Stimulated activated CD4-positive, alpha-beta T cell treated with anti-CD3 and anti-CD28 coated beads, Interleukin-12 subunit alpha, Interleukin-12 subunit beta, amount 100 ng/mL, for 24 hours (primary cell): ENCODE measurements around the gene NTSR1.

Source experiments
- DNase-seq, 2 experiments: peaks; one replicate each; pipeline ENCODE4 v3.0.0-alpha.2; 2020; ENCODE audit warnings: low read depth in 2 of 2

NTSR1 gene

GRCh38 chr20:62787321-62787720 lies 78.7 kb downstream of the NTSR1 start:
- DNase-seq, result no peak

GRCh38 chr20:62787866-62788265 lies 79.2 kb downstream of the NTSR1 start:
- no peak for DNase-seq

DNA sequence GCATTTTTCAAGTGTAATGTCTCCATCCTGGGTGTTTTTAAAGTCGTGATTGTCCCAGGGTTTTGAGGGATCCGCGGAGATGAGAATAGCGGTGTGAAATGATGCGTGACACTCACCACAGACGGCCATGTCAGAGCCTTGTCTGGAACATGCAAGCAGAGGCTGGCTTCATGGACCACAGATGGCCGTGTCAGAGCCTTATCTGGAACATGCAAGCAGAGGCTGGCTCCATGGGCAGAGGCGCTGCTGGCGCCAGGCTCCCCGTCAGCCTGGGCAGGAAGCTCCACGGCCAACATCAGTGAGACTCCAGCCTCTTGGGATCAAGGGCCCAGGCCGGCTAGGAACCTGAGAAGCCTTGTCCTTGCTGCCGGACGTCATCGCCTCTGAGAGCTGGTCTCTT lies 80.0 kb downstream of the NTSR1 start:
- DNase-seq, result no peak

DNA sequence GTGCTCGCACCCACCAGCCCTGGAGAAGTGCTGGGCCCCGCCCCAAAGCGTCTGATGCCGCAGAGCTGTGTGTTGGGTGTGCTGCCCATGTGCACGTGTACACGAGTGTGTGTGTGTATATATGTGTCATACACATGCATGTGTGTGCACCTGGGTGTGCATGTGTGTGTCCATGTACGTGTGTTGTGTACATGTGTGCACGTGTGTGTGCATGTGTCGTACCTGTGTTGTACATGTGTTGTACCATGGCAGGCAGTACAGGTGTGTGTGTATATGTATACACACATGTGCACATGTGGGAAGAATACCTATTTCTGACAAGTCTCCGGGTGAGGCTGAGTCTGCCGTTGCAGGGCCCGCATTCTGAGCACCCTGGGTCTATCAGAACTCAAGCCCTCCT lies 81.4 kb downstream of the NTSR1 start:
- no peak for DNase-seq

GRCh38 chr20:62791301-62792181 lies 82.9 kb downstream of the NTSR1 start:
- DNase-seq, result peak; percentile 54 to 71

- DNase-seq, result no peak
Measured at GRCh38 chr20:62792182-62792939, 83.7 kb downstream of the NTSR1 start.

- DNase-seq, result no peak
Measured at GRCh38 chr20:62792940-62793756, 84.5 kb downstream of the NTSR1 start.

DNA sequence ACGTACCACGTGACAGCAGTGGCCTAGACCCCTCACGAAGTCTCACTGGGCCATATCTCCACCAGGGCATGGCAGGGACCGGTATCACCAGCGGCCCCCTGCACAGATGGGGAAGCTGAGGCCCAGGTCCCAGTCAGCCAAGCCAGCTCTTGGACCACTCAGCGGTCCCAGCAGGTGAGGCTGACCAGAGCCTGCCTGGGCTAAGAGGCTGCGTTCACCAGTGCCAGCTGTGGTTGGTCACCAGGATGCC lies 85.0 kb downstream of the NTSR1 start:
- DNase-seq, result no peak

- peak; percentile 81 to 92 for DNase-seq
Measured at GRCh38 chr20:62794007-62794724, 85.5 kb downstream of the NTSR1 start.

GRCh38 chr20:62795023-62795761 lies 86.6 kb downstream of the NTSR1 start:
- DNase-seq, result peak; percentile 50 to 60

GRCh38 chr20:62796699-62797491 lies 88.3 kb downstream of the NTSR1 start:
- no peak for DNase-seq

- no peak for DNase-seq
Measured at GRCh38 chr20:62797671-62798532, 89.3 kb downstream of the NTSR1 start.

GRCh38 chr20:62799036-62799435 lies 90.4 kb downstream of the NTSR1 start:
- DNase-seq, result no peak

- no peak for DNase-seq
Measured at GRCh38 chr20:62799459-62799858, 90.8 kb downstream of the NTSR1 start.

DNA sequence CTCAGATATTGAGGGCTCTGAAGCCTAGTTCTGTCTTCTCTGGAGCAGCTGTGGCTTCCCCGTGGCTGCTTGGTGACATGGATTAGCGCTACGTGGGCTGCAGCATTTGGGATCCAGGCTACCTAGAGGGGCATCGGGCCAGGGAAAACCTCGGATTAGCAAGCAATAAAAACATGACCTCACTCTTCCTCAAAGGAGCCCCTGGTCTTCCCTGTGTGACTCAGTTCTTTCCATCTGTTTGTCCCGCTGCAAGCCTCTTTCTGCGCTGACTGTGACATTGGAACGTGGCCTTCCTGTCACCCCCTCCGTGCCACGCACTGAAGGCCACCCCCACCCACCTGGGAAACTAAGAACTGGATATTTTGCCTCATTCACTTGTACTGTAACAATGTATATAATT lies 91.2 kb downstream of the NTSR1 start:
- no peak for DNase-seq

DNA sequence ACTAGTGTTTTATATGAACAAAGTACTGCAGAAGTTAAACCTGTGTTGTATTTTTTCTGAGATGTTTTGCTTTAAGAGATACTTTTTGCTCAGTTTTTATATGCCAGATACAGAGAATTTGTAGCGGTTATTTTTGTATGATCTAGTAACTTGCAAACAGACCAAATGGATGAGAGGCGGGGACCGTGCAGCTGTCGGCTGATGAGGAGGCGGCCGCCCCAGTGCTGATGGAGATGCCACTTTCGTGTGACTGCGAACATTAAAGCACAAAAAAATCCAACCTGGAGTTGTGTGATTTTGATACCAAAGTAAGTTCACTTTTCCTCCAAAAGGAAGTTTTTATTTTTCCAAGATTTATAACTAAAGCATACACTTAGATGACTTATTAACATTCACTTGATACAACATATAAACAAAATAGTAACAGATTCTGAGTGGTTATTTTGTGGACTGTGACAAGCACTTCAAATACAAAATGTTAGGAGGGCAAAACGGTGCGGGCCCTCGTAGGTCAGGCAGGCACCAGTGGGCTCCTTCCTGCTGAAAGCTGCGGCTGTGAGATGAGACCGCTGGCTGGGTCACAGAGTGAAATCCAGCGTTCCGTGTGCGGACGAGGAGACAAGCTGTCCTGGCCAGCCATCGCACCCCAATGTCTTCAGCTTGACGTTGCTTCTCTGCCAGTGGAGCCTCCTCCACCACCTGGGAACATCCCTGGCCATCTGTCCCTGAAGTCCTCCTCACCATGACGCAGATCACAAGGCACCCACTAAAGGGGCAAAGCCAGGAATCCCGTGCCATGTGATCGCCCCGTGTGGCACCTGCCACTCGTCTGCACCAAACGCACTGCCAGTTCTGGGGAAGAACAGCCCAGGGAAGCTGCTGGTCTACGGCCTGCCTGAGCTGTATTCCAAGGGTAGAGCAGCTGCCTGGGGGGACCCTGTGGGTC lies 92.0 kb downstream of the NTSR1 start:
- no peak for DNase-seq

DNA sequence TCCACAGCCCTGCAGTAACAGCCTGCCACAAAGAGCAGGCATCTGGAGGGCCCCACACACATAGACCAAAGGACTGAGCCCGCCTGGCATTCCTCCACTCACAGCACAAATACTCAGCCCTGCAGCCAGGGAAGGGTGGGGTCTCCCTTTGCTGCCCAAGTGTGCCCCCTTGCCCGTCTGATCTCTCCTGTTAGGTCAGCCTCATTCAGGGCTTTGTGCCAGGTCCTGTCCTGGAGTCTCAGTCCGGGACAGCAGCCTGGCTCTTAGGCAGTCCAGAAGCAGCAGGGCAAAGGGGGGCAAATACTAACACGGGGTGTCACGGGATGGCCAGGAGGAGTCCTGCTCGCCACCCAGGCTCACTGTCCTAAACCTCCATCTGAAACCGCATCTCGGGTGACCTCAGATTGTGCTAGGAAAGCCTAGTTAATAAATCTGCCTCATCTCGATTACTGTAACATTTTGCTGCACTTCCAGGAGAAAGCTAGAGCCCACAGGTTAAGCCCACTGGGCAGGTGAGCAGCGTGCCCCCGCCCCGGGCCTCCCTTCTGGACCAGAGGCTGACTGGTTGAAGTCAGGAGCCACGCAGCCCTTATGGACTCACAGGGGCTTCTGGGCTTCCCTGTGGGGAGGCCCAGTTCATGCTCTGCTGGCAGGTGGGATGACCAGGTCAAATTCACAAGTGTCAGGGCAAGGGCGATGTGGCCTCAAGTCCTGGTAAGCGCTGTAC lies 92.8 kb downstream of the NTSR1 start:
- DNase-seq, result no peak
